Right renal pelvis (tissue), 4 donors: ENCODE measurements around the gene LYPD6B. TPM values are rescaled to one million over a fixed set of nuclear protein-coding genes. Genes with fewer than 3 reads are reported as not detected.

Source experiments
- DNase-seq, 4 donors: peaks; one replicate each; pipeline ENCODE4 v3.0.0-alpha.2; 2013; ENCODE audit warnings: low read depth in 4 of 4, low spot score in 3 of 4, missing footprints in 1 of 4
- polyA plus RNA-seq, 4 donors: library from polyadenylated mRNA; unstranded; fragments of 120-200 nt; gene quantifications; one replicate each; pipeline ENCODE4 v1.2.1, GENCODE V29; 2013; ENCODE audit not compliant: insufficient read length in 4 of 4

Gene LYPD6B
- polyA plus RNA-seq, 4 donors, result 27.1 to 37.7 (median 28.9) TPM

DNA sequence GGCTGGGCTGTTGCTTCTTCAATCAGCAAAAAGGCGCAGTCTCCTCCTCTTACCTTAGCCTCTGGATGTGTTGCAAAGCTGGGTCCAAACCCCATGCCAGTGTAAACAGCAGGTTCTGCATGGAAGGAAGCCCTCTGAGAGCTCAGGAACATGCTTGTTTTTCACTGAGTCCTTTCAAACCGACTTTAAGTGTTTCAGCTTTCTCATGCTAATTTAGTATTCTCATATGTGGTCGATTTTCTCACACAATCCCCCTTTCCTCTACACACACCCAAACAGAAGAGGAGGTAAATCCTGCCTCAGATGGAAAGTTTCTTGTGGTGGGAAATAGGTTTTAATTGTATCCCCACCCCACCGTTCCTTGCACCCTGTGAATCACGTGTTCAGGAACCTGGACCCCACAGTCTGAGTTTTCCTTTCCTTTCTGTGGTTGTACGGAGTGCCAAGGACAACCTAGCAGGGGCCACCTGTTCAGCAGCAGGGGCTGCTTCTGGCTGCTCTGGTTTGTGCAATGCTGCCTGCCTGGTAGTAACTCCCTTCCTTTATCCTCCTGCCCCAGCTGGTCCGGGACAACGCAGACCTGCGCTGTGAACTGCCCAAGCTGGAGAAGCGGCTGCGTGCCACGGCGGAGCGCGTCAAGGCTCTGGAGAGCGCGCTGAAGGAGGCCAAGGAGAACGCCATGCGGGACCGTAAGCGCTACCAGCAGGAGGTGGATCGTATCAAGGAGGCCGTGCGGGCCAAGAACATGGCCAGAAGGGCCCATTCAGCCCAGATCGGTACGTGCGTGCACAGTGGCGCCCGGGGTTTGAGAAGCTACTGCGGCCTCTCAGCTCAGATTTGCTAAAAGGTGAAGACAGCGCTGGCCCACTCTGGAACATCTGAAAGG, 28.7 kb upstream of the LYPD6B start:
- no peak for DNase-seq

DNA sequence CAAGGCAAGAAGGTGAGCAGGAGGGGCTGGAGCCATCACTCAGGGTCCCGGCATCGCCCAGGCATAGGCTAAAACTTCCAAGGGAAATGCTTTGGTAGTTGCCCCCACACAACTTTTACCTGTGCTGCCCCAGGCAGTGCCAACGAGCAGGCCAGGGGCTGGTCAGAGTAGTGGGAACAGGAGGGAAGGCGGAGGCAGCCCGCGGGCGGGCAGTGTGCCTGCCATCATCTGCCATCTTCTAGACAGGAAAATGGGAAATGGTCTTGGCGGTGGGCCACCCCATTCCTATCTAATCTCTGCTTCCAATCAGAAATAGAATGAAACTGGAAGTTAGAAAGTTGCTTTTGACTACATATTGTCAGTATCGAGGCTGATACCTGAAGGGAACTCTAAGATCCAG, 26.0 kb upstream of the LYPD6B start:
- no peak for DNase-seq

DNA sequence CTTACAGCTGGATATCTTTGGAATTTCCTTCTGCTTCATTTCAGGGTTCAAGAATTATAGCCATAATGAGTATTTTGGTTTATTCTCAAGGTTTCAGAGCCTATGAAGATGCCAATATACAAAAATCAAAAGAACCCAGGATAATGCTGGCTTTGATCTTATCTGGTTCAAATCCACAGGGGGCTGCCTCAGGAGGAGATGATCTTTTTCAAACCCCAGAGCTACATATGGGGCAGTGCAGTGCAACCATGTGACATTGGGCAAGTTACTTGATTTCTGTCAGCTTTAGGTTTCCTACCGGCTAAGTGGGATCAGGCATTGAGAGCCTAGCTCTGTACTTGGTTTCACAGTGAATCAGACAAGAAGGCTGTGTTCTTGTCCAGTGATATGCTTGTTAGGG, 23.0 kb upstream of the LYPD6B start:
- no peak for DNase-seq

DNA sequence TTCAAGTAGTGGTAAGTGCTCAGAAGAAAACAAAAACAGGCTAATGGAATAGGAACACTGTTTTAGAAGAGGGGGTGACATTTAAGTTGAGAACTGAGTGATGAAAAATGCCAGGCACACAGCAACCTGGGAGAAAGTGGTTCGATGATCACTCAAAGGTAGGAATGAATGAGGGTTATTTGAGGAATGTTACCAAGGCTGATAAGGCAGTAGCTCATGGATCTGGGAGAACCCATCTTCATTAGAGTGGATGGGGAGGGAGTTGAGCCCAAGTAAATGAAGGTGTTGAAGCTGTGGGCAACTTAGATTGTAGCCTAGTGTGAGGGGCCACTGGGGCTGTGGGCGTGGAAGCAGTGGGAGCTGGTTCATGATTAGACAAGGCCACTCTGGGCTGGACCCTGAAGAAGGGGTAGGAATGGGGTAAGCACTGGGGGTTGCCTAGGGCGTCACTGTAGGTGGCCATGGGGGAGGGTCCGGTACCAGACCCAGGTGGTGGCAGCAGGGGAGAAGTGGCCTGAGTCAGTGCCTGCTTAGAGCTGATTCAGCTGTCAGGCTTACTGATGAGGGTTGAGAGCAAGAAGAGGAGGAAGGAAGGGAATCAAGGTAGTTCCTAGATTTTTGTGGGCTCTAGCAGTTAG, 22.5 kb upstream of the LYPD6B start:
- no peak for DNase-seq

DNA sequence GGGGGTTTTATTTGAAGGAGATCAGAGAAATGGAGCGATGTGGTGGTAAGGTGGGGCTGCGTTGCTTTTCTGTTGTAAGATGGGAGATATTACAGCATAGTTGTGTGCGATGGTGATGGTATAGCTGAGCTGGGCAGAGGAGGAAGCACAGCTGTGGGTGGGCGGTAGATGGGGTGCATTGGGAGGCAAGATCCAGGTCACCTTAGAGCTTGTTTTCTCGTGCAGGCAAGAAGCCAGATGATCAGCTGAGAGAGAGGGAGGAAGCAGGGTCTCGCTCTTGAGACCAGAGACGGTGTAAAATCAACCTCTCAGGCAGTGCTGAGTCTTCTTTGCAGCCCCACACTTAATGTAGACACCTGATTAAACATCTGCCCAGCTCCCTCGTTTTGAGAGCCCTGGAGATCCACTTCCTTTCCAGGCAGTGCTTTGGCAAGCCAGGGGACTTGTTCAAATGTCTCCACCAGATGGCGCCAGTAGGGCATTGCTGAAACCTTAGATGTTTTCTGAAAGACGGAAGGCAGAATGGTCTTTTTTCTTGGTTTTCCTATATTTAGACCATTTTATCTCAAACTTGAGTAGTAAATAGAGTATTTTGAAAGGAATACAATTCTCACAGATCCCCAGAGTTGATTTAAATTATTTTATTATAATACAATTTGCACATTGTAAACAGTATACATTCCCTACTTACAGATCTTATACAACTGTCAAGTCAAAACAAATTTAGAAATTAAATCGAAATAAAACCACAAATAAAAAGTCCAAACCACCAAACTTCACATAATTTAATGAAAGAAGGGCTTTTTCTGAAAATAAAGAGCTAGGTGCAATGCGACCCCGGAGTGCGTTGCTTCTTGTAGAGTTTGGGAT, 21.1 kb upstream of the LYPD6B start:
- DNase-seq, result peak; percentile 72 to 80 (median 76)

DNA sequence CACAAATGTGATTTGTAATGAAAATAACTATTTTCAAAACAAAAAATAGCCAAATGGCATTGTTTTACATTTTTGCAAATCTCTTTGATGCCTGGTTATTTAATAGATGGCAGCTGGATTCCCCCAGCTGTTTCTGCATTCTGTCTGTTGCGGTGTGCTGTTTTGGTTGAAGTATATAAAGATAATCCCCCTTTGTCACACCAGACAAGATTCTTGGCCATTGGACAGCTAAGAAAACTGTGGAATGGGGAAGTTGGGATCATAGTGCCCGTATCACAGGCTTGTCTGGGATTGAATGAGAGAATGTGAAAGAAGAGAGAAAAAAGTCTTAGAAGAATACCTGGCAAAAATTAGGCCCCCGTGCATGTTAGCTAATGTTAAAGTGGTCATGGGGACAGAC, 19.5 kb upstream of the LYPD6B start:
- DNase-seq, result no peak

DNA sequence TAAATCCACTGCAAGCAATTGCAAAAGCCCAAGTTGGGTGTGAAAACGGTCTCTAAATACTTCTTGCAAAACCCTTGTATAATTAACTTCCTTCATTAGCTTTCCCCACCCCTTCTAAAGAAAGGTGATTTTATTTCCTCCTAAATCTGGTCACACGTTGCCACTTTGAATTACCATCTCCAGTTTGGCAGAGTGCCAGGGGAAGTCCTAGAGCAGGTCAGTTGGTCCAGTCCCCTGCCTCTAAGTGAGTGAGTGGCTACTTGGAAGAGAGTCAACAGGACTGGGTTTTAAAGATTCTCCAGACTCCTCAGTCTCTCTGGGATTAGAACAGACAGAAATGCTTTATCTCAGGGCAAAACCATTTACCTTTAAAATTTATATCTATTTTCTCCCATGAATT, 18.7 kb upstream of the LYPD6B start:
- DNase-seq, result no peak

DNA sequence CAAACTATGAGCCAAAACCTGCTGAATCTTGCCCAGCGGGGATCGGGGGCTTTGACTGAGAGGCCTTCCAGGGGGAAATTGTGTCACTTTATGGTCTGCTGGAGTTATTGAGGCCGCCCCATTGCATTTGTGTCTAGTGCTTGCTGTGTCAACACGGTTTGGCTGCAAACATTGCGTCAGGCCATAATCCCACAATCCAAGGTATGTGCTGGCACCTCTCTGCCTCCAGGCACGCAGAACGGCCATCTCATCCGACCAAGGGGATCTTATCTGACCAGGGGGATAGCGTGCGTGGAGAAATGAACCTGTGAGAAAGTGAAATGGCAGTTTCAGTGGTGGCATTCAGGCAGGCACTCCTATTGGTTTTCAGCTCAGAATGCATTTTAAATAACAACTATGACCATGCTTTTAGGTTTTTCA, 18.1 kb upstream of the LYPD6B start:
- no peak for DNase-seq

DNA sequence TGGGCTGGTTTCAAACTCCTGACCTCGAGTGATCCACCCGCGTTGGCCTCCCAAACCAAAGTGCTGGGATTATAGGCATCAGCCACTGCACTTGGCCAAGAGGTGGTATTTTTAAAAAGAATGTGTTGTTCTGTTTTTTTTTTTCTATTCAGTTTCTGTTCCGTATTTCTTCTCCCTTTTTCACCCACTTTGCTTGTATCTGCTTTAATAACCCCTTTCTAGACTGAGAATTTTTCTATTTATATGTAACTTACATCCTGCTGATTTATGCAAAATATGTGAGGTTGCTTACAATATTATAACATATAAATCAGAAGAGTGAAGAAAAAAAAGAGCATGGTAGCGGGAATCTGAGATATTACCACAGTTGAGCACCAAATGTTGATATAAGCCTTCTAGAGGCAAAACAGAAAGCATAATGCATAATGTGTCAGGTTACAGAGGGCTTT, 17.2 kb upstream of the LYPD6B start:
- no peak for DNase-seq

DNA sequence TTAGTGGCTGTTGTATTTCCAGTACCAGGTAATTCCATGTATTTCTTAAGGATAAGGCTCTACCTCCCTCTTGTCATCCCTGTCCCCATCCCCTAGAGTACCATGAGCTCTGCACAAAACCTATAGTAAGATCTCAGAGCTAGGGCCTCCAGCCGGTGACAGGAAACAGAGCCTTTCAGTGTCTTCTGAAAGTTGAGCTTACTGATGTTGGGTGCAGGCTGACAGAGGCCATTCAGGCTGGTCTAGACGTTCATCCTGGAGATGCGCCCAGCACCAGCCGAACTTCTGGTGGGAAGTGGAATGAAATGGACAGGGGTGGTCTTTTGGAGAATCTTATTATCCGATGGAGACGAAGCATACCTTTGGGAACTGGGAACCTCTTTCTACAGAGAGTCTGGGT, 16.7 kb upstream of the LYPD6B start:
- no peak for DNase-seq

DNA sequence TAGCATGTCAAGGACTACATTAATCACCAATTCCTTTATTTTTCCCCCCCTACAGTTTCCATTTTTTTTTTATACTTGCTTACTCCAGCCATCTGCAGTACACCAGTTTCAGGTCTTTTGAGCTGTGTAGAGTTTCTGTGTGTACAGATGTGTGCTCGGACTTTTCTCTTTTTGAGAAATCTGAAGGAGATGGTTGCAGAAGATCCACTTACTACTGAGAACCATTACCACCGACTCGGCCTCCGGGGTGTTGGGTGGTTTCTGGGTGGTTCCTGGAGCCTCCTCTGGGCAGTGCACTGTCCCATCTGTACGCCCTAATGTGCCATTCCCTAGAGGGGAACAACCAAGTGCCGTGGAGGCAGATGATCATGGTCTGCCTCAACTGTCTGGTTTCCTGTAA, 15.4 kb upstream of the LYPD6B start:
- DNase-seq, result no peak

DNA sequence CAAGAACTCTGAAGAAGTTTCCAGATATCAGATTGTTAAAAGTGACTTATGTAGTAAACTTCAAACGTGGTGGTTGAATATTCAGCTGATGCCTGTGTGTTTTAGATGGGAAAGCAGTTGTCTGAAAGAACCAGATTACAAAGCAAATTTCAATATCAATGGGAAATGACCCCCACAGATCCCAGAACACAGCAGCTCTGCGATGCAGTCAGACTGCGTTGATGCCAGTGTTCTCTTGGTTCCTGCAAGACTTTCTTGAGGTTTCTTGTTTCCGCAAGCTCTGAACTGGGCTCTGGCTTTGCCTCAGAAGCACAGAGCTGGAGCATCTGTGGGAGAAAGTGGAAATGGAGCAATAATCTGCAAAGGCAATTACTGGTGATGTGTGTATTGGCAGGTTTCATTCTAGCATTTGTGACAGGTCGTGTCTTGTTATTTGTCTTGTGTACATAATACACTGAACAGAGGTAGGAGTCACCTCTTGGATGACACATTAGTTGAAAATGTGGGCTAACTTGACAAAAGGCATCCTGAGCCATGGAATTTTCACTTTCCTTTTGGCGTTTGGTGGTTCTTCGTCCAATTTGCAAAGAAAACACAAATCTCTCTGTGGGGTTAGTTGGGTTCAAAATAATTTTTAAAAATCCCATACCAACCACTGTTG, 10.8 kb upstream of the LYPD6B start:
- no peak for DNase-seq

DNA sequence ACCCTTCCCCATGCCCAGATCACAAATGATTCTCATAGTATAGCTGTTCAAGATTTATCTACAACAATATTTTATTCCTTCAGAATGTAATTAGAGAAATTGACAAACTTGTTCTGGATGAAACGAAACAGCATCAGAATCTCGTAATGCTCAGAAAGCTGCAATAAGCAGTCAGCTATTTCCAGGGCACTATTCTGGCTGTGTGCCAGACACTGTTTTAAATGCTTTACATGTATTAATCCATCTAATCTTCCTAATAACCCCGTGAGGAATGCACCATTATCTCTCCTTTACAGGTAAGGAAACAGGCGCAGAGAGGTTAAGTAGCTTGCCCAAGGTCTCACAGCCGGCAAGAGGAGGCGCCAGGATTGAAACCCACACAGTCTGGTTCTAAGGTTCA, 10.1 kb upstream of the LYPD6B start:
- no peak for DNase-seq

DNA sequence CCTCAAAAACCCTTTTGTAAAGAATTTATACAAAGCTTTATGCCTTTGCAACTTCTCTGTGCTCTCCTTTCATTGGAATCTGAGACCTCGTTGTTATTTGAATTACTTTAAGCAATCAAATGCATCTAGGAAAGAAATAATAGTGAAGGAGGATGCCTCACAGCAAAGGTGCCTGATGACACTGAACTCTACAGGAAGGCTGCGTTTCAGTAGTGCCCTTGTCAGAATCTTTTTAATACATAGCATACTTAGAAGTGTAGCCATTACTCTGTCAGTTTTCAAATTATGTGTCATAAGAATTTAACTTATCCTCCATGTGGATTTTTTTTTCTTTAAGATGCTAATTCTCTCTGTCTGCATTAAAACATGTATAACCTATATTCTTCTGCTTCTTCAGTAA, 9.6 kb upstream of the LYPD6B start:
- DNase-seq, result no peak

DNA sequence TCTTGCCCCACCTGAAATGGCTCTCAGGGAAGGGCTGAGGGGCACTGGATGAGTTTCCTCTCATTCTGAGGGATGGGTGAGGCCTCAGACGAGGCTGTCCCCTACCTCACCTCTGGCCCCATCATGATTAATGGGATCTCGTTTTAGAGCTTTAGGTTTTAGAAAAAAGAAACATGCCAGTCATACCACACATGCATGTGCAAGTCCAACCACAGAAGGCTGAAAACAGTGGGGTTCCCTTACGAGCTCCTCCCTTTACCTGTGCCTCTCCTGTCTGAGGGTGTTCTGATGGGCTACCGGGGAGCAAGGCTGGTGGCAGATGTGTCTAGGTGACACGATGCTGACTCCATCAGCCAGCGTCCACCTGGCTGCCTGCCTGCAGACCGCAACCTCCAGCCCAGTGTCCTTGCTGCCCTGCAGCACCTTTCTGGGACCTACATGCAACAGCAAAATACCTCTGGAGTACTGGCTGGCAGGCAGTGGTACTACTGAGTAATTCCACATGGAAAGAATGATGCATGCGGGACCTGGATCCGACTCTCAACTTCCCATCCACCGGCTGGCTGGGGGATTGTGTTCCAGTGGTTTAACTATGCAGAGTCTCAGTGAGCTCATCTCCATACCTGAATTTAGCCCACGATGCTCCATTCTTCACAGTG, 9.1 kb upstream of the LYPD6B start:
- no peak for DNase-seq

DNA sequence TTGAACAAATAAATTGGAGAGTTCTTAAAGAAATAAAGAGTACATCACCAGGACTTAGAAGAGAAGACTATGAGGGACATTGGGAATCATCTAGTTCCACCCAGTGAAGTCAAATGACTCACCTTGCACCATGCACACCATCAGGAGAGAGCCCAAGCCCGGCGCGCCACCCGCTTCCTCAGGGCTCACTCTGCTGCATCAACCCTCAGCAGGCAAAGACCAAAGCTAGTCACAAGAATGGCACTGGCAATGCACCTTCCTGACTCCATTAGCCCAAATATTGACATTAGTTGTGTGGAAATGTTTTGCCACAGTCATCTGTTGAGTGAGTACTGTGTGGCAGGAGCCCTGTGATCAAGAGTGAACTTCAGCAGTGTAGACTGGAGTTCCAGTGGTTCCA, 7.1 kb upstream of the LYPD6B start:
- no peak for DNase-seq

DNA sequence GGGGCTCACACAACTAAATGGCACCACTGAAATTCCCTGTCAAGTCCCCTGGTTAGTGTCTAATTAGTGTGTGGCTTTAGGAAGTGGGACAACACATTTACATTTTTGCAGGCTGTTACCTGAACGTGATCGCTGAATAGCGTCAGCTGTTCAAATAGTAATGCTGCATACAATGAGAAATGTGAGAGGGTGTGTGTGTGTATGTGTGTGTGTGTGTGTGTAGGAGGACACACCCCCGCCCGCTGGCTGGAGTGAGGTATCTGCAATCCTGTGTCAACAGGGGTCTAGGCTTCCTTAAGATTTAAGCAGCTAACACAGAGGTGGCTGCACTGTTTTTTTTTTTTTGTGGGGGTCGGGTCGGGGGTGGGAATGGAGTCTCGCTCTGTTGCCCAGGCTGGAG, 4.8 kb upstream of the LYPD6B start:
- peak in 2 of 4 donors; percentile 49 to 51 for DNase-seq

DNA sequence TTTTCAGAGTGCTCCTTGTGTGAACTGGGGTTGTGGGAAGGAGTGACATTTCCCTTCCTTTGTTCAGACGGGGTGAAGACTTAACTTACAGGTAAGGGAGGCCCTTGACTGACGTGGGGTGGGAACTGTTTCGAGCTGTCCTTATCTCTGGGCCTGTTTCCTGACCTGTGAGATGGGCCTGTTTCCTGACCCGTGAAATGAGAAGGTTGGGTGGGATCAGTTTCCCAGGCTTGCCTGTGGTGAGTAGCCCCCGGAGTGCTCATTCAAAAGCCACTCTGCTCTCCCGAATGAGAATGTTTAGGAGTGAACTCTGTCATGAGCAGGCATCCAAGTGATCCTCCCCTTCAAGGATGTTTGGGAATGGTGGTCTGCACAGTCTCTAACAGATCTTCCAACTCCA, 4.1 kb upstream of the LYPD6B start:
- DNase-seq, result no peak

DNA sequence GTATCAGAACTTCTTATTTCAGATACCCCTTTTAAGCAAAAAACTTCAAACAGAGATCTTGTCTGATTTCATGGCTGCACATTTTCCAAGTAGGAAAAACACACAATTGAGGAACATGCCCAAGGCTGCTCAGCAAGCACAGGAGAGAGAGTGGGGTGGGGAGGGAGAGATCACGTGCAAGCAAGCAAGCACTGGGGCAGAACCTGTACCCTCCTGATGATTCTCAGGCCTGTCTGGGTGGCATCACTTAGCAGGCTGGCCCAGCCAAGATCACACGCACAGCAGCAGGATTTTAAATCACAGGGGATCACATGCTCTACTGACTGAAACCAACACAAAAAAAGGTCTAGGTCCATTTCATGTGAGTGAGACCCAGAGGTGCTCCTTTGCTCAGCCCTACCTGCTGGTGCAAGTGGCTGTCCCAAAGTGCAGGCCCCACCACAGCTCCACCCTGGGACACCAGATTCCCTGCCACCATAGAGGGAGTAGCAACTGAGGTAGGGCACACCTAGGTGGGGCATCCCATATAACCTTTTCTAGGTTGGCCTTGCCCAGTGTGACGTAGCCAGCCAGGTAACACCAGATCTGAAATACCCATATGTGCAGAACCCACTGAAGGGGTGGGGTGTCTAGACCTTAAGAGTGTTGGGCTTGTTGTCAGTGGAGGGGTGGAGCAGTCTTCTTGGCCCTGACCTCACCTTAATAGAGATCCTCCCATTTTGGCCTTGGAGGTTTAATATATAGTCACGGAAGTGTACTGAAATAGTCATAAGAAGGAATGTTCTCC, 1.8 kb upstream of the LYPD6B start:
- DNase-seq, result no peak
